ENCODE results near the gene UBE4B. TPM values are rescaled to one million over a fixed set of nuclear protein-coding genes. Genes with fewer than 3 reads are reported as not detected.

Gene UBE4B
- total and polyA plus RNA-seq, 9 of the 15 experiments (the other 6 are each of a cell fraction or from before 2014, with no cell fraction given) = 11.7 to 73.7 (median 40.1) TPM

GRCh38 chr1:10045480-10046355 lies 13.0 kb downstream of the UBE4B start:
- ChIA-PET CTCF (ENCODE audit: low intra/inter-chr PET ratio) (no interaction called here), POLR2A (interaction anchor here (0.7 to 3.7 kb wide), 8 partner anchors 8 to 357 kb away, joined by 3 to 33 read pairs (median 4); partner anchors contain the start of gene UBE4B)
- Histone ChIP-seq H3K4me1 (replicated peaks in 1 of 2; ENCODE audit: control insufficient read depth in 2 of 2, insufficient read depth in 2 of 2, low read length in 2 of 2) (peaks cover 10 to 26% of the 10 kb centered on the region in 2 experiments; a peak in 4 of 5 replicates), H3K9ac (ENCODE audit: insufficient read depth in 1 of 2, low read depth in 2 of 2, low read length in 2 of 2) (peak overlapping the region in 1 of 2 experiments; percentile 79; a peak in 1 of 4 replicates), H3K36me3 (ENCODE audit: control insufficient read depth, insufficient read depth, low read length) (peaks cover 70% of the 10 kb centered on the region), H3K9me1 (ENCODE audit: control insufficient read depth, insufficient read depth, low read length) (peaks cover 7% of the 10 kb centered on the region), H3K4me2 (ENCODE audit: insufficient read depth, low read length) (peak overlapping the region; percentile 58), H2AFZ (ENCODE audit: low read depth, low read length) (no peak overlapping the region), H4K20me1 (replicated peaks; ENCODE audit: control insufficient read depth, insufficient read depth, low read length) (peaks cover 26% of the 10 kb centered on the region), H3K27ac (ENCODE audit: extremely low read depth, low read depth, low read length) (peak overlapping the region; percentile 33; the same call in 2 of the 3 replicates), H3K4me3 (no peak overlapping the region), H3K79me2 (ENCODE audit: control insufficient read depth, insufficient read depth, low read length) (peaks cover 88% of the 10 kb centered on the region), H3K9me3 (replicated peaks; ENCODE audit: control insufficient read depth, insufficient read depth, low read depth, low read length) (no peaks in the 10 kb centered on the region), H3K27me3 (ENCODE audit: control insufficient read depth in 2 of 2, insufficient read depth in 2 of 2, low read length in 2 of 2) (no peaks in the 10 kb centered on the region)
- peak; percentile 49 to 72 (median 52) for DNase-seq (ENCODE audit: extremely low read depth in 1 of 4, low spot score in 3 of 4)
- 28% methylated on average over 8 of the region's 8 CpGs for WGBS (ENCODE audit: insufficient coverage, low coverage, missing lambda C conversion rate)
- ATAC-seq = peak; percentile 88
- peak; percentile 69 for FAIRE-seq
- in situ Hi-C loops (cut with MboI) (no loop called here), intact Hi-C loops (cut with micrococcal nuclease) (no loop called here)
- no TSS peak for BruUV-seq (replicated peaks)
- TF ChIP-seq CTBP1 (IDR thresholded peaks at IDR 0.05; ENCODE audit: borderline replicate concordance) (no peak), ZNF699 (CRISPR knock-in tag; IDR thresholded peaks at IDR 0.05; ENCODE audit: insufficient replicate concordance) (no peak), TCF3 (CRISPR knock-in tag; IDR thresholded peaks at IDR 0.05) (peak; percentile 83), BCOR (IDR thresholded peaks at IDR 0.05) (peak; percentile 43; the same call in 1 of the 2 replicates), GATA2 (CRISPR knock-in tag; IDR thresholded peaks at IDR 0.05) (peak; percentile 63), CBFA2T3 (IDR thresholded peaks at IDR 0.05) (peak; percentile 92), E2F6 (IDR thresholded peaks at IDR 0.05; ENCODE audit: borderline replicate concordance in 1 of 2, extremely low read depth in 1 of 2, insufficient read depth in 1 of 2, insufficient read length in 1 of 2, low read depth in 1 of 2, low read length in 1 of 2, poor library complexity in 1 of 2, severe bottlenecking in 1 of 2) (peak in 1 of 2 experiments; percentile 18), CREB3 (tag; conservative IDR thresholded peaks at IDR 0.05; ENCODE audit: low read depth) (0 out of 2 replicates have a peak, but pooled peaks have one; percentile 58), L3MBTL2 (IDR thresholded peaks at IDR 0.05) (0 out of 2 replicates have a peak, but pooled peaks have one; percentile 46), ZNF561 (CRISPR knock-in tag; conservative IDR thresholded peaks at IDR 0.05) (no peak), TRIM25 (IDR thresholded peaks at IDR 0.05; ENCODE audit: borderline replicate concordance) (no peak), KDM1A (IDR thresholded peaks at IDR 0.05) (peak; percentile 56 to 62; a peak in 3 of 4 replicates), THRA (IDR thresholded peaks at IDR 0.05) (no peak), PCBP2 (IDR thresholded peaks at IDR 0.05; ENCODE audit: low read depth, low read length, poor library complexity, severe bottlenecking) (no peak), SAFB2 (IDR thresholded peaks at IDR 0.05; ENCODE audit: borderline replicate concordance, low read depth, low read length, severe bottlenecking) (no peak), RFX1 (IDR thresholded peaks at IDR 0.05) (no peak)

All from K562 (cell line).